Mucosa of descending colon (tissue), 3 donors: ENCODE data around the gene CTNND2. TPM values are rescaled to one million over a fixed set of nuclear protein-coding genes. Genes with fewer than 3 reads are reported as not detected.

ENCODE experiments used
- ATAC-seq: fragments of 200-7000 bp; cut with Tn5 transposase; one replicate; pipeline ENCODE4 v1.9.1; 2020; ENCODE audit warnings: mild to moderate bottlenecking, moderate library complexity
- DNase-seq, 3 donors: peaks; one replicate each; pipeline ENCODE4 v3.0.0-alpha.2; 2020
- H3K36me3 ChIP-seq: fragments of 200-600 bp; one replicate; pipeline ENCODE4 v1.8.0; 2021; ENCODE audit warnings: low read depth, mild to moderate bottlenecking
- H3K4me1 ChIP-seq: fragments of 200-600 bp; one replicate; pipeline ENCODE4 v1.8.0; 2021; ENCODE audit warnings: low read depth, mild to moderate bottlenecking
- H3K4me3 ChIP-seq: fragments of 200-600 bp; one replicate; pipeline ENCODE4 v1.8.0; 2021; ENCODE audit warnings: mild to moderate bottlenecking
- H3K9me3 ChIP-seq: fragments of 200-600 bp; one replicate; pipeline ENCODE4 v1.8.0; 2021; ENCODE audit warnings: mild to moderate bottlenecking
- CTCF ChIP-seq: fragments of 200-600 bp; IDR thresholded peaks from one replicate; pipeline ENCODE4 v1.8.0; 2022; ENCODE audit warnings: antibody characterized with exemption, mild to moderate bottlenecking
- intact Hi-C, 2 donors: fragments of 100-400 bp; cut with DNase I in 1 of 2; cut with micrococcal nuclease in 1 of 2; formaldehyde crosslinking; loops; one replicate each; pipeline versions ENCODE4 v1.11.0 to v1.11.1; 2022; cut with DNase I, micrococcal nuclease
- total RNA-seq, 3 donors: library from RNA; stranded (reverse); fragmentation: NEBNext Ultra II Directional in 2 of 3; extraction: Animal tissue kit (Norgen Biotek cat#: 25700) in 2 of 3; gene quantifications; one replicate each; pipeline versions ENCODE4 v1.2.1 to v1.2.4, GENCODE V29; 2021 to 2023
- donor health status: DM: no; HTN: no; CAD: no; lungs with moderate emphysema.
- donor health status: DM: no; HTN: no; CAD: no.
- donor health status: DM: no; HTN: yes; CAD: no.

CTNND2 gene
- total RNA-seq, 3 donors from 2014 or later = 0.70 to 3.4 (median 0.81) TPM

DNA sequence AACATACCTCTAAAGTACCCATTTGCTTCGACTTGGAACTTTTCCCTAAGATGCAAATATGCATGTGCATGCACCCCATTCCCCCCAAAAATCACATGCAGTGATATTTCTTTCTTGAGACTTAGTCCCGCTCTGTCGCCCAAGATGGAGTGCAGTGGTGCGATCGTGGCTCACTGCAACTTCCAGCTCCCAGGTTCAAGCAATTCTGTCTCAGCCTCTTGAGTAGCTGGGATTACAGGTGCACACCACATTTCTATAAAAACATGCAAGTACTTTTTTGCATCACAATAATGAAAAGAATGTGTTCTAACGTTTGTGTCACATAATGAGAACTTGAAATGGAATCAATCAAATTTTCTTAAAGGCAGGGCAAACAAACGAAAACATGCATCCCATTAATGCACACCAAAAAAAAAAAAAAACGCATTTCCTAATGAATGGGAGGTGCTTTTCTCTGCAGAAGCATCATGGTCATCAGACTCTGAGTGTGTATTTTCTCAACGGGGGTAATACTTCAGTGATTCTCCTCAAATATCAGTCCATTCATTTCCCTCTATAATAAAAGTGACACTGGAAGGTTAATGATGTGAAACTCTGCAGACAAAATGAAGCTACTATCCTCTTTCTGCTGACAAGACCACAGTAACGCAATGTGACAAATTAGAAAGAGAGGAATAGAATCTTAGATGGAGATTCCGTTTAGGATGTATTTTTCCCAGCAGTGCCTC lies 389.4 kb downstream of the CTNND2 start:
- ATAC-seq (no peak), DNase-seq (no peak)
- TF ChIP-seq CTCF = no peak
- intact Hi-C loops = no loop called here
- Histone ChIP-seq H3K36me3 (no peaks in the 10 kb centered on the region), H3K4me3 (no peak overlapping the region), H3K4me1 (no peaks in the 10 kb centered on the region), H3K9me3 (no peaks in the 10 kb centered on the region)

- Histone ChIP-seq H3K4me1 (no peaks in the 10 kb centered on the region), H3K36me3 (no peaks in the 10 kb centered on the region), H3K9me3 (no peaks in the 10 kb centered on the region), H3K4me3 (no peak overlapping the region)
- DNase-seq (no peak), ATAC-seq (no peak)
- intact Hi-C loops = no loop called here
- no peak for TF ChIP-seq CTCF
These were observed 392.4 kb downstream of the CTNND2 start for GRCh38 chr5:11511878-11512277.

- TF ChIP-seq CTCF = no peak
- ATAC-seq = no peak
These were observed 393.4 kb downstream of the CTNND2 start for GRCh38 chr5:11510889-11511288.

GRCh38 chr5:11509793-11510192 lies 394.5 kb downstream of the CTNND2 start:
- TF ChIP-seq CTCF = no peak
- no peak overlapping the region for H3K4me3 ChIP-seq
- DNase-seq = no peak
- intact Hi-C loops = no loop called here
- ATAC-seq = no peak
- H3K9me3 ChIP-seq = no peaks in the 10 kb centered on the region
- H3K4me1 ChIP-seq = no peaks in the 10 kb centered on the region
- no peaks in the 10 kb centered on the region for H3K36me3 ChIP-seq

More at GRCh38 chr5:11510889-11511288, 393.4 kb downstream of the CTNND2 start:
- Histone ChIP-seq H3K4me3 (no peak overlapping the region), H3K36me3 (no peaks in the 10 kb centered on the region), H3K9me3 (no peaks in the 10 kb centered on the region), H3K4me1 (no peaks in the 10 kb centered on the region)
- no peak for DNase-seq
- intact Hi-C loops = no loop called here

- DNase-seq (no peak), ATAC-seq (no peak)
- Histone ChIP-seq H3K4me1 (no peaks in the 10 kb centered on the region), H3K9me3 (no peaks in the 10 kb centered on the region), H3K4me3 (no peak overlapping the region), H3K36me3 (no peaks in the 10 kb centered on the region)
- intact Hi-C loops = no loop called here
- no peak for TF ChIP-seq CTCF
These were observed 396.9 kb downstream of the CTNND2 start for GRCh38 chr5:11507156-11507910.
